GM12878 (cell line): ENCODE measurements around the gene CD300LG. TPM values are rescaled to one million over a fixed set of nuclear protein-coding genes. Genes with fewer than 3 reads are reported as not detected.

Experiments
- ATAC-seq: fragments of 200-7000 bp; cut with Tn5 transposase; 3 replicates; pipeline ENCODE4 v1.9.1; 2020; ENCODE audit warnings: mild to moderate bottlenecking, moderate library complexity
- BruUV-seq: library from RNA; stranded (reverse); fragments of 400-500 nt; replicated peaks from 2 replicates; lab custom pipeline; 2021; lab: Mats Ljungman, UMichigan
- CTCF ChIA-PET: fragments of 300-600 bp; sonication (Branson Sonifier 250); formaldehyde crosslinking; extraction: SDS; loops from one replicate; lab custom pipeline; 2021; ENCODE audit warnings: inconsistent platforms; lab: Yijun Ruan, JAX
- POLR2A ChIA-PET: fragments of 350-600 bp; formaldehyde crosslinking; extraction: SDS; loops from one replicate; lab custom pipeline; 2021; ENCODE audit warnings: inconsistent platforms; lab: Charles Lee
- RAD21 ChIA-PET: fragments of 300-600 bp; sonication (Branson Sonifier 250); formaldehyde crosslinking; loops from one replicate; lab custom pipeline; 2023; ENCODE audit warnings: antibody characterized with exemption; ENCODE audit not compliant: unreplicated experiment; lab: Charles Lee
- SMC1A ChIA-PET: fragments of 300-600 bp; sonication (Branson Sonifier 250); formaldehyde crosslinking; loops from one replicate; lab custom pipeline; 2023; ENCODE audit not compliant: unreplicated experiment, uncharacterized antibody; lab: Charles Lee
- DNase-seq: peaks from one replicate; pipeline ENCODE4 v3.0.0-alpha.2; 2011; ENCODE audit warnings: low read depth, low spot score
- FAIRE-seq: peaks from 3 replicates; lab custom pipeline; 2011; peaks lifted over from hg19 to GRCh38; lab: Jason Lieb, UNC
- H2AFZ ChIP-seq: 2 replicates; pipeline ENCODE4 v1.6.0; 2011; ENCODE audit warnings: low read depth, low read length, control low read depth; ENCODE audit not compliant: control insufficient read depth
- H3K27ac ChIP-seq: 2 replicates; pipeline ENCODE4 v1.5.1; 2011; ENCODE audit warnings: control low read depth; ENCODE audit not compliant: control insufficient read depth, insufficient read depth
- H3K27me3 ChIP-seq, 2 experiments: replicated peaks in 1 of 2; 2 replicates each; pipeline versions ENCODE4 v1.6.0 to v1.6.1; 2011; ENCODE audit warnings: low read length in 1 of 2; ENCODE audit not compliant: control insufficient read depth in 2 of 2, insufficient read depth in 2 of 2
- H3K36me3 ChIP-seq, 2 experiments: 2 replicates each; pipeline ENCODE4 v1.5.1; 2011; ENCODE audit warnings: low read length in 1 of 2; ENCODE audit not compliant: control insufficient read depth in 2 of 2, insufficient read depth in 2 of 2
- H3K4me1 ChIP-seq: 2 replicates; pipeline ENCODE4 v1.6.1; 2011; ENCODE audit warnings: mild to moderate bottlenecking, low read length, moderate library complexity, mixed read lengths; ENCODE audit not compliant: control insufficient read depth, insufficient read depth
- H3K4me2 ChIP-seq: 2 replicates; pipeline ENCODE4 v1.6.0; 2011; ENCODE audit warnings: control low read depth; ENCODE audit not compliant: control insufficient read depth, insufficient read depth
- H3K4me3 ChIP-seq: fragments of 200-600 bp; sonication (generic); 2 replicates; pipeline ENCODE4 v1.5.1; 2016
- H3K79me2 ChIP-seq: 2 replicates; pipeline ENCODE4 v1.6.0; 2011; ENCODE audit warnings: low read length; ENCODE audit not compliant: control insufficient read depth, insufficient read depth
- H3K9ac ChIP-seq: 2 replicates; pipeline ENCODE4 v1.8.0; 2011; ENCODE audit warnings: low read length, control low read depth, mixed read lengths; ENCODE audit not compliant: control insufficient read depth, insufficient read depth
- H3K9me3 ChIP-seq: replicated peaks from 3 replicates; pipeline ENCODE4 v1.5.1; 2011; ENCODE audit warnings: mild to moderate bottlenecking, low read length; ENCODE audit not compliant: control insufficient read depth, insufficient read depth
- H4K20me1 ChIP-seq: 2 replicates; pipeline ENCODE4 v1.6.0; 2011; ENCODE audit not compliant: control insufficient read depth, insufficient read depth
- BACH1 ChIP-seq: fragments of 450-650 bp; IDR thresholded peaks from 2 replicates; pipeline ENCODE4 v1.6.1; 2017; ENCODE audit warnings: mild to moderate bottlenecking, borderline replicate concordance
- BMI1 ChIP-seq: fragments of 450-650 bp; IDR thresholded peaks from 2 replicates; pipeline ENCODE4 v1.6.1; 2016; ENCODE audit warnings: mild to moderate bottlenecking, moderate library complexity, borderline replicate concordance
- CHD4 ChIP-seq: fragments of 200-600 bp; sonication (generic); IDR thresholded peaks from 2 replicates; pipeline ENCODE4 v1.6.1; 2016; ENCODE audit warnings: mild to moderate bottlenecking
- FOXM1 ChIP-seq: IDR thresholded peaks from 2 replicates; pipeline ENCODE4 v1.6.1; 2012; ENCODE audit warnings: low read depth, mild to moderate bottlenecking, inconsistent platforms, low read length, moderate library complexity
- IKZF2 ChIP-seq, 2 experiments: fragments of 450-650 bp; IDR thresholded peaks; 2 replicates each; pipeline ENCODE4 v1.6.1; 2017; ENCODE audit warnings: mild to moderate bottlenecking in 2 of 2, moderate library complexity in 2 of 2
- NR2C2 ChIP-seq: IDR thresholded peaks from 2 replicates; pipeline ENCODE4 v1.6.1; 2011; ENCODE audit warnings: borderline replicate concordance, low read depth; ENCODE audit not compliant: control insufficient read depth, insufficient read length
- NR2F1 ChIP-seq: fragments of 450-650 bp; conservative IDR thresholded peaks from 2 replicates; pipeline ENCODE4 v1.6.1; 2017; ENCODE audit warnings: mild to moderate bottlenecking
- POLR2AphosphoS2 ChIP-seq: IDR thresholded peaks from 2 replicates; pipeline ENCODE4 v1.6.1; 2011; ENCODE audit warnings: low read depth, mild to moderate bottlenecking, low read length, improper control_type of control experiment, moderate library complexity
- POU2F2 ChIP-seq: IDR thresholded peaks from 3 replicates; pipeline ENCODE4 v1.6.1; 2011; ENCODE audit warnings: low read depth, mild to moderate bottlenecking, low read length, borderline replicate concordance
- RAD21 ChIP-seq: IDR thresholded peaks from 2 replicates; pipeline ENCODE4 v1.6.1; 2011; ENCODE audit warnings: mild to moderate bottlenecking, low read depth, low read length, moderate library complexity; ENCODE audit not compliant: insufficient read depth
- RAD51 ChIP-seq: fragments of 450-650 bp; IDR thresholded peaks from 2 replicates; pipeline ENCODE4 v1.6.1; 2016; ENCODE audit warnings: moderate library complexity, mild to moderate bottlenecking, inconsistent platforms
- SMC3 ChIP-seq: IDR thresholded peaks from 2 replicates; pipeline ENCODE4 v1.6.1; 2011; ENCODE audit warnings: low read length, improper control_type of control experiment, borderline replicate concordance
- TBL1XR1 ChIP-seq: IDR thresholded peaks from 2 replicates; pipeline ENCODE4 v1.6.1; 2012; ENCODE audit warnings: low read depth, low read length, improper control_type of control experiment
- YBX1 ChIP-seq: fragments of 450-650 bp; IDR thresholded peaks from 2 replicates; pipeline ENCODE4 v1.6.1; 2016; ENCODE audit warnings: antibody characterized with exemption
- ZNF24 ChIP-seq: fragments of 450-650 bp; IDR thresholded peaks from 2 replicates; pipeline ENCODE4 v1.6.1; 2017; ENCODE audit warnings: antibody characterized with exemption, mild to moderate bottlenecking
- WGBS: methylation state at CpG from one replicate; pipeline ENCODE4 v1.1.6; 2016; ENCODE audit warnings: low lambda C conversion rate; ENCODE audit not compliant: insufficient replicate concordance, insufficient coverage; ENCODE audit errors: missing lambda C conversion rate; 5-methylcytosine and 5-hydroxymethylcytosine counted together
- in situ Hi-C: fragments of 300-500 bp; cut with MboI; formaldehyde crosslinking; loops from 9 replicates; pipeline ENCODE4 v1.14.3; 2018; ENCODE audit warnings: mixed read lengths
- intact Hi-C: fragments of 100-400 bp; cut with micrococcal nuclease; formaldehyde crosslinking; loops from one replicate; pipeline ENCODE4 v1.14.2; 2022; ENCODE audit not compliant: unreplicated experiment
- polyA plus RNA-seq, 11 experiments: library from polyadenylated mRNA; depleted of rRNA in 4 of 11; unstranded in 6 of 11; stranded (reverse) in 5 of 11; fragments of >200 nt; fragmentation: Nextera tagmentation in 4 of 11; fragmentation: Illumina TruSeq in 1 of 11; extraction: Ambion mirVana in 4 of 11; extraction: Trizol in 1 of 11; gene quantifications; 1 replicate in 1 of 11; 2 replicates in 10 of 11; pipeline versions ENCODE4 v1.2.1 to v1.2.3, GENCODE V29; 2011 to 2016; ENCODE audit warnings: inconsistent platforms in 2 of 11, missing spikeins in 2 of 11, low read depth in 1 of 11
- total RNA-seq, 4 experiments: library from RNA; depleted of rRNA in 3 of 4; stranded (reverse); fragments of >200 nt in 3 of 4; fragmentation: Illumina TruSeq in 1 of 4; extraction: Trizol in 1 of 4; gene quantifications; 2 replicates each; pipeline versions ENCODE4 v1.2.1 to v1.2.3, GENCODE V29; 2013 to 2021
- TF ChIP-seq, protein P1 (sequence below): fragments of 450-650 bp; formaldehyde crosslinking; IDR thresholded peaks from 2 replicates; pipeline ENCODE4 v1.4.0; 2020; ENCODE audit warnings: mild to moderate bottlenecking, moderate library complexity
- TF ChIP-seq, protein P2 (sequence below): fragments of 450-650 bp; conservative IDR thresholded peaks from 2 replicates; pipeline ENCODE4 v1.6.1; 2017; ENCODE audit warnings: mild to moderate bottlenecking, moderate library complexity
- TF ChIP-seq, protein P3 (sequence below): fragments of 450-650 bp; formaldehyde crosslinking; IDR thresholded peaks from 2 replicates; pipeline ENCODE4 v1.4.0; 2022; ENCODE audit warnings: mild to moderate bottlenecking, moderate library complexity

The CD300LG gene
- total and polyA plus RNA-seq, 10 of the 15 experiments (the other 5 are each of a cell fraction or from before 2014, with no cell fraction given), result not detected

DNA sequence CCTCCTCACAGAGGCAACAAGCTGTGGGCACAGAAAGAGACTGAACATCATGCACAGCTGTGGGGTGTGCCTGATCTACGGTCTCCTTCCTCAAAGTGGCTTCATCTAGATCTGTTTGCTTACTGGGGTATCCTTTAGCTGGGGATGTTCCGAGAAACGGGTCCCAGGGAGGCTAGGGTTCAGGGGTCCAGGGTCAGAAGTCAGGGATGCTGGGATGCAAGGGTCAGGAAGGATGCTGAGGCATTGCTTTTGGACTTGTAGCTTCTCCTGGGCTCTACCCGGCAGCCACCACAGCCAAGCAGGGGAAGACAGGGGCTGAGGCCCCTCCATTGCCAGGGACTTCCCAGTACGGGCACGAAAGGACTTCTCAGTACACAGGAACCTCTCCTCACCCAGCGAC, 6.6 kb downstream of the CD300LG start:
- in situ Hi-C loops, result no loop called here
- no peak for TF ChIP-seq POLR2AphosphoS2
- TF ChIP-seq YBX1, result no peak
- TF ChIP-seq, protein P1, sequence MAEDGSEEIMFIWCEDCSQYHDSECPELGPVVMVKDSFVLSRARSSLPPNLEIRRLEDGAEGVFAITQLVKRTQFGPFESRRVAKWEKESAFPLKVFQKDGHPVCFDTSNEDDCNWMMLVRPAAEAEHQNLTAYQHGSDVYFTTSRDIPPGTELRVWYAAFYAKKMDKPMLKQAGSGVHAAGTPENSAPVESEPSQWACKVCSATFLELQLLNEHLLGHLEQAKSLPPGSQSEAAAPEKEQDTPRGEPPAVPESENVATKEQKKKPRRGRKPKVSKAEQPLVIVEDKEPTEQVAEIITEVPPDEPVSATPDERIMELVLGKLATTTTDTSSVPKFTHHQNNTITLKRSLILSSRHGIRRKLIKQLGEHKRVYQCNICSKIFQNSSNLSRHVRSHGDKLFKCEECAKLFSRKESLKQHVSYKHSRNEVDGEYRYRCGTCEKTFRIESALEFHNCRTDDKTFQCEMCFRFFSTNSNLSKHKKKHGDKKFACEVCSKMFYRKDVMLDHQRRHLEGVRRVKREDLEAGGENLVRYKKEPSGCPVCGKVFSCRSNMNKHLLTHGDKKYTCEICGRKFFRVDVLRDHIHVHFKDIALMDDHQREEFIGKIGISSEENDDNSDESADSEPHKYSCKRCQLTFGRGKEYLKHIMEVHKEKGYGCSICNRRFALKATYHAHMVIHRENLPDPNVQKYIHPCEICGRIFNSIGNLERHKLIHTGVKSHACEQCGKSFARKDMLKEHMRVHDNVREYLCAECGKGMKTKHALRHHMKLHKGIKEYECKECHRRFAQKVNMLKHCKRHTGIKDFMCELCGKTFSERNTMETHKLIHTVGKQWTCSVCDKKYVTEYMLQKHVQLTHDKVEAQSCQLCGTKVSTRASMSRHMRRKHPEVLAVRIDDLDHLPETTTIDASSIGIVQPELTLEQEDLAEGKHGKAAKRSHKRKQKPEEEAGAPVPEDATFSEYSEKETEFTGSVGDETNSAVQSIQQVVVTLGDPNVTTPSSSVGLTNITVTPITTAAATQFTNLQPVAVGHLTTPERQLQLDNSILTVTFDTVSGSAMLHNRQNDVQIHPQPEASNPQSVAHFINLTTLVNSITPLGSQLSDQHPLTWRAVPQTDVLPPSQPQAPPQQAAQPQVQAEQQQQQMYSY (CRISPR knock-in tag), result no peak
- no peak for TF ChIP-seq RAD51
- no peak for TF ChIP-seq IKZF2 (IDR thresholded peaks at IDR 0.05)
- no peak for TF ChIP-seq SMC3
- no peak for TF ChIP-seq CHD4
- no peak for TF ChIP-seq FOXM1
- TF ChIP-seq NR2F1, result no peak
- no peak for TF ChIP-seq RAD21
- no peak for TF ChIP-seq BMI1
- TF ChIP-seq NR2C2, result no peak
- TF ChIP-seq TBL1XR1, result no peak
- TF ChIP-seq ZNF24, result no peak
- no peak for TF ChIP-seq BACH1
- TF ChIP-seq, protein P2, sequence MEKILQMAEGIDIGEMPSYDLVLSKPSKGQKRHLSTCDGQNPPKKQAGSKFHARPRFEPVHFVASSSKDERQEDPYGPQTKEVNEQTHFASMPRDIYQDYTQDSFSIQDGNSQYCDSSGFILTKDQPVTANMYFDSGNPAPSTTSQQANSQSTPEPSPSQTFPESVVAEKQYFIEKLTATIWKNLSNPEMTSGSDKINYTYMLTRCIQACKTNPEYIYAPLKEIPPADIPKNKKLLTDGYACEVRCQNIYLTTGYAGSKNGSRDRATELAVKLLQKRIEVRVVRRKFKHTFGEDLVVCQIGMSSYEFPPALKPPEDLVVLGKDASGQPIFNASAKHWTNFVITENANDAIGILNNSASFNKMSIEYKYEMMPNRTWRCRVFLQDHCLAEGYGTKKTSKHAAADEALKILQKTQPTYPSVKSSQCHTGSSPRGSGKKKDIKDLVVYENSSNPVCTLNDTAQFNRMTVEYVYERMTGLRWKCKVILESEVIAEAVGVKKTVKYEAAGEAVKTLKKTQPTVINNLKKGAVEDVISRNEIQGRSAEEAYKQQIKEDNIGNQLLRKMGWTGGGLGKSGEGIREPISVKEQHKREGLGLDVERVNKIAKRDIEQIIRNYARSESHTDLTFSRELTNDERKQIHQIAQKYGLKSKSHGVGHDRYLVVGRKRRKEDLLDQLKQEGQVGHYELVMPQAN, result no peak
- TF ChIP-seq, protein P3, sequence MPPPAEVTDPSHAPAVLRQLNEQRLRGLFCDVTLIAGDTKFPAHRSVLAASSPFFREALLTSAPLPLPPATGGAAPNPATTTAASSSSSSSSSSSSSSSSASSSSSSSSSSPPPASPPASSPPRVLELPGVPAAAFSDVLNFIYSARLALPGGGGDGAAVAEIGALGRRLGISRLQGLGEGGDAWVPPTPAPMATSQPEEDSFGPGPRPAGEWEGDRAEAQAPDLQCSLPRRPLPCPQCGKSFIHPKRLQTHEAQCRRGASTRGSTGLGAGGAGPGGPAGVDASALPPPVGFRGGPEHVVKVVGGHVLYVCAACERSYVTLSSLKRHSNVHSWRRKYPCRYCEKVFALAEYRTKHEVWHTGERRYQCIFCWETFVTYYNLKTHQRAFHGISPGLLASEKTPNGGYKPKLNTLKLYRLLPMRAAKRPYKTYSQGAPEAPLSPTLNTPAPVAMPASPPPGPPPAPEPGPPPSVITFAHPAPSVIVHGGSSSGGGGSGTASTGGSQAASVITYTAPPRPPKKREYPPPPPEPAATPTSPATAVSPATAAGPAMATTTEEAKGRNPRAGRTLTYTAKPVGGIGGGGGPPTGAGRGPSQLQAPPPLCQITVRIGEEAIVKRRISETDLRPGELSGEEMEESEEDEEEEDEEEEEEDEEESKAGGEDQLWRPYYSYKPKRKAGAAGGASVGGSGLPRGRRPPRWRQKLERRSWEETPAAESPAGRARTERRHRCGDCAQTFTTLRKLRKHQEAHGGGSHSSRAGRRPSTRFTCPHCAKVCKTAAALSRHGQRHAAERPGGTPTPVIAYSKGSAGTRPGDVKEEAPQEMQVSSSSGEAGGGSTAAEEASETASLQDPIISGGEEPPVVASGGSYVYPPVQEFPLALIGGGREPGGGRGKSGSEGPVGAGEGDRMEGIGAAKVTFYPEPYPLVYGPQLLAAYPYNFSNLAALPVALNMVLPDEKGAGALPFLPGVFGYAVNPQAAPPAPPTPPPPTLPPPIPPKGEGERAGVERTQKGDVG, result no peak
- TF ChIP-seq POU2F2, result no peak

More for the DNA sequence above, 6.6 kb downstream of the CD300LG start:
- intact Hi-C loops, result no loop called here
- ATAC-seq, result no peak
- ChIA-PET POLR2A (no interaction called here), RAD21 (no interaction called here), CTCF (interaction anchor here (0.8 to 2.1 kb wide), 3 partner anchors 10 to 25 kb away, joined by 3 to 8 read pairs (median 4); no protein-coding TSS in a partner anchor), SMC1A (no interaction called here)
- Histone ChIP-seq H2AFZ (no peak overlapping the region), H3K9me3 (no peaks in the 10 kb centered on the region), H3K4me3 (no peak overlapping the region), H3K9ac (no peak overlapping the region), H3K79me2 (no peaks in the 10 kb centered on the region), H3K36me3 (no peaks in the 10 kb centered on the region), H3K27ac (no peak overlapping the region), H3K4me2 (no peak overlapping the region), H3K4me1 (no peaks in the 10 kb centered on the region), H3K27me3 (no peaks in the 10 kb centered on the region; a peak in 3 of 4 replicates), H4K20me1 (no peaks in the 10 kb centered on the region)
- BruUV-seq, result no TSS peak
- 8% methylated on average over 7 of the region's 7 CpGs for WGBS
- FAIRE-seq, result no peak
- no peak for DNase-seq
